AG10803 (cell line): ENCODE data around the gene TSPAN4.

ENCODE experiments used
- DNase-seq: peaks from one replicate; pipeline ENCODE4 v3.0.0; 2010; ENCODE audit warnings: low read depth
- H3K4me3 ChIP-seq: 2 replicates; pipeline ENCODE4 v1.5.1; 2011; ENCODE audit warnings: mild to moderate bottlenecking, low read length, control low read depth
- CTCF ChIP-seq: conservative IDR thresholded peaks from 2 replicates; pipeline ENCODE4 v1.5.1; 2011; ENCODE audit warnings: mild to moderate bottlenecking, low read length, control low read depth, inconsistent platforms

TSPAN4 gene

GRCh38 chr11:900545-900944 is 57.9 kb downstream of the TSPAN4 start:
- no peak for TF ChIP-seq CTCF
- DNase-seq, result no peak
- no peak overlapping the region for H3K4me3 ChIP-seq

- DNase-seq, result no peak
- TF ChIP-seq CTCF, result no peak
- H3K4me3 ChIP-seq, result no peak overlapping the region
These were observed 58.9 kb downstream of the TSPAN4 start for GRCh38 chr11:901452-902061.

- no peak for TF ChIP-seq CTCF
- H3K4me3 ChIP-seq, result no peak overlapping the region
These were observed 61.7 kb downstream of the TSPAN4 start for GRCh38 chr11:904380-904779.

GRCh38 chr11:905952-906351 is 63.3 kb downstream of the TSPAN4 start:
- TF ChIP-seq CTCF, result no peak

More at GRCh38 chr11:904380-904779, 61.7 kb downstream of the TSPAN4 start:
- no peak for DNase-seq

GRCh38 chr11:907668-908067 is 65.0 kb downstream of the TSPAN4 start:
- H3K4me3 ChIP-seq, result no peak overlapping the region
- no peak for TF ChIP-seq CTCF
- DNase-seq, result no peak

More at GRCh38 chr11:905952-906351, 63.3 kb downstream of the TSPAN4 start:
- no peak overlapping the region for H3K4me3 ChIP-seq
- no peak for DNase-seq

GRCh38 chr11:908273-908672 is 65.6 kb downstream of the TSPAN4 start:
- no peak for DNase-seq
- TF ChIP-seq CTCF, result no peak
- no peak overlapping the region for H3K4me3 ChIP-seq

- DNase-seq, result no peak
- TF ChIP-seq CTCF, result no peak
- peak overlapping the region; percentile 76 for H3K4me3 ChIP-seq
These were observed 66.8 kb downstream of the TSPAN4 start for GRCh38 chr11:909406-909805.
